DND-41 (cell line): ENCODE measurements around the gene NDUFB1.

Experiments used
- ATAC-seq: fragments of 200-7000 bp; cut with Tn5 transposase; 3 replicates; pipeline ENCODE4 v1.9.1; 2021; ENCODE audit warnings: low read depth; ENCODE audit not compliant: insufficient read depth
- DNase-seq: peaks from one replicate; pipeline ENCODE4 v3.0.0-alpha.2; 2020
- H2AFZ ChIP-seq: 2 replicates; pipeline ENCODE4 v1.6.0; 2012; ENCODE audit warnings: low read depth, low read length
- H3K27ac ChIP-seq: 2 replicates; pipeline ENCODE4 v1.5.1; 2012; ENCODE audit warnings: low read length, inconsistent platforms
- H3K27me3 ChIP-seq: fragments of 200-600 bp; sonication (generic); 2 replicates; pipeline ENCODE4 v1.6.0; 2012; ENCODE audit warnings: low read length, mild to moderate bottlenecking, inconsistent platforms; ENCODE audit not compliant: insufficient read depth, poor library complexity
- H3K36me3 ChIP-seq: 2 replicates; pipeline ENCODE4 v1.5.1; 2012; ENCODE audit warnings: low read length, inconsistent platforms; ENCODE audit not compliant: insufficient read depth
- H3K4me1 ChIP-seq: 2 replicates; pipeline ENCODE4 v1.5.1; 2012; ENCODE audit warnings: mild to moderate bottlenecking, low read length; ENCODE audit not compliant: insufficient read depth
- H3K4me2 ChIP-seq: 2 replicates; pipeline ENCODE4 v1.6.0; 2012; ENCODE audit warnings: mild to moderate bottlenecking, moderate library complexity, low read length, inconsistent platforms; ENCODE audit not compliant: insufficient read depth
- H3K4me3 ChIP-seq, 2 experiments: fragments of 200-600 bp in 1 of 2; shearing (Covaris generic) in 1 of 2; 2 replicates each; pipeline ENCODE4 v1.5.1; 2012 to 2016; ENCODE audit warnings: inconsistent platforms in 2 of 2, low read length in 2 of 2, mild to moderate bottlenecking in 2 of 2, low read depth in 1 of 2, moderate library complexity in 1 of 2
- H3K79me2 ChIP-seq: 2 replicates; pipeline ENCODE4 v1.6.0; 2012; ENCODE audit warnings: low read length, inconsistent platforms; ENCODE audit not compliant: insufficient read depth
- H3K9ac ChIP-seq: 2 replicates; pipeline ENCODE4 v1.6.0; 2012; ENCODE audit warnings: low read depth, mild to moderate bottlenecking, inconsistent platforms, low read length, moderate library complexity
- H3K9me3 ChIP-seq: 2 replicates; pipeline ENCODE4 v1.5.1; 2012; ENCODE audit warnings: low read length, moderate library complexity, mild to moderate bottlenecking, inconsistent platforms; ENCODE audit not compliant: insufficient read depth, severe bottlenecking
- H4K20me1 ChIP-seq: 2 replicates; pipeline ENCODE4 v1.6.0; 2012; ENCODE audit warnings: low read length; ENCODE audit not compliant: insufficient read depth
- CTCF ChIP-seq: IDR thresholded peaks from 2 replicates; pipeline ENCODE4 v1.5.1; 2012; ENCODE audit warnings: borderline replicate concordance, low read length, moderate library complexity, mild to moderate bottlenecking; ENCODE audit not compliant: poor library complexity, severe bottlenecking; ENCODE audit errors: extremely low read depth
- EZH2 ChIP-seq: IDR thresholded peaks from 3 replicates; pipeline ENCODE4 v1.6.1; 2012; ENCODE audit warnings: borderline replicate concordance, low read depth, mild to moderate bottlenecking, moderate library complexity, low read length, inconsistent platforms; ENCODE audit not compliant: severe bottlenecking

NDUFB1 gene

GRCh38 chr14:92121670-92122350 is at the start of gene NDUFB1, which contains the start of gene CPSF2:
Gene NDUFB1 (minus strand): TSS chr14:92121706. CDS start chr14:92117637, 4,069 bp downstream.
Gene CPSF2 (plus strand): TSS chr14:92121969. CDS start chr14:92130985, 9,016 bp downstream.
- peak within 1 kb of the TSS; percentile 94 for H3K27ac ChIP-seq
- peak within 1 kb of the TSS; percentile 54 to 86 for H3K4me3 ChIP-seq
- no peaks in the 10 kb centered on the region for H3K27me3 ChIP-seq
- no peaks in the 10 kb centered on the region for H3K9me3 ChIP-seq
- peaks cover 41% of the 10 kb centered on the region for H3K4me1 ChIP-seq
- H3K4me2 ChIP-seq, result peak within 1 kb of the TSS; percentile 76
- no peaks in the 10 kb centered on the region for H4K20me1 ChIP-seq
- peaks cover 69% of the 10 kb centered on the region for H3K79me2 ChIP-seq
- peak within 1 kb of the TSS; percentile 92 for H3K9ac ChIP-seq
- H3K36me3 ChIP-seq, result peaks cover 53% of the 10 kb centered on the region
- DNase-seq (peak; percentile 87), ATAC-seq (peak; percentile 91)
- TF ChIP-seq EZH2 (no peak), CTCF (peak; percentile 17)
- H2AFZ ChIP-seq, result peak within 1 kb of the TSS; percentile 96

GRCh38 chr14:92164958-92165357 is 43.5 kb upstream of the NDUFB1 start:
- Histone ChIP-seq H3K79me2 (no peaks in the 10 kb centered on the region), H3K27ac (no peak overlapping the region), H4K20me1 (no peaks in the 10 kb centered on the region), H3K27me3 (no peaks in the 10 kb centered on the region), H3K4me3 (no peak overlapping the region), H3K4me2 (no peak overlapping the region), H3K36me3 (peaks cover 66% of the 10 kb centered on the region), H3K9me3 (peaks cover 4% of the 10 kb centered on the region), H2AFZ (no peak overlapping the region), H3K4me1 (no peaks in the 10 kb centered on the region), H3K9ac (no peak overlapping the region)
- DNase-seq (no peak), ATAC-seq (no peak)
- no peak for TF ChIP-seq EZH2
- no peak for TF ChIP-seq CTCF

- no peak for DNase-seq
Observed at GRCh38 chr14:92161521-92161920, 40.0 kb upstream of the NDUFB1 start.

More at GRCh38 chr14:92161521-92161920, 40.0 kb upstream of the NDUFB1 start:
- no peaks in the 10 kb centered on the region for H3K79me2 ChIP-seq
- no peak overlapping the region for H3K9ac ChIP-seq
- H3K4me2 ChIP-seq, result no peak overlapping the region
- H3K9me3 ChIP-seq, result peaks cover 4% of the 10 kb centered on the region
- H3K36me3 ChIP-seq, result peaks cover 96% of the 10 kb centered on the region
- no peak overlapping the region for H3K4me3 ChIP-seq
- H3K27ac ChIP-seq, result no peak overlapping the region
- H3K4me1 ChIP-seq, result no peaks in the 10 kb centered on the region
- no peaks in the 10 kb centered on the region for H4K20me1 ChIP-seq
- no peak overlapping the region for H2AFZ ChIP-seq
- TF ChIP-seq EZH2 (no peak), CTCF (no peak)
- ATAC-seq, result no peak
- H3K27me3 ChIP-seq, result no peaks in the 10 kb centered on the region
